ENCODE data around the gene KCNQ4. TPM values are rescaled to one million over a fixed set of nuclear protein-coding genes. Genes with fewer than 3 reads are reported as not detected.

KCNQ4 gene
- total RNA-seq, 1 donor from 2014 or later: 9.0 TPM

GRCh38 chr1:40777224-40777970 is 6.2 kb upstream of the KCNQ4 start:
- DNase-seq: no peak

GRCh38 chr1:40780678-40781607 is 2.6 kb upstream of the KCNQ4 start:
- no peak for DNase-seq

DNA sequence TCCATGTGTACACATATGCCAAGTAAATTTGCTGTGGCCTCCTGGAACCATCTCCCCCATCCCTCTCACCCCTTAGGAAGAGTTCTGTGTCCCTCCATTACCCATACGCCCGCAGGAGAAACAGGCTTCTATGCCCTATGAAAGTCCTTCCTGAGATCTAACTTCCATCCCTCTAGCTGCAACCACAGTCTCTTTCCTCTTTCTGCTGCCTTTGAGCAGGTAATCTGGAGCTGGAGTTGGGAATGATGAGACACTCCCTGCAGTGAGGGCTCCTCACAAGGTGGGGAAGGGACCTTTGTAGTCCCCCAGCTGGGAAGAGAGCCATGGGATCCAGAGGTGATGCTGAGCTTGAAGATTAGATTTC is 2.0 kb upstream of the KCNQ4 start:
- no peak for DNase-seq

GRCh38 chr1:40782371-40782956 is 1.1 kb upstream of the KCNQ4 start:
- DNase-seq: peak; percentile 53

- DNase-seq: peak; percentile 46
Observed at GRCh38 chr1:40784141-40784770, 669 bp downstream of the KCNQ4 start.

DNA sequence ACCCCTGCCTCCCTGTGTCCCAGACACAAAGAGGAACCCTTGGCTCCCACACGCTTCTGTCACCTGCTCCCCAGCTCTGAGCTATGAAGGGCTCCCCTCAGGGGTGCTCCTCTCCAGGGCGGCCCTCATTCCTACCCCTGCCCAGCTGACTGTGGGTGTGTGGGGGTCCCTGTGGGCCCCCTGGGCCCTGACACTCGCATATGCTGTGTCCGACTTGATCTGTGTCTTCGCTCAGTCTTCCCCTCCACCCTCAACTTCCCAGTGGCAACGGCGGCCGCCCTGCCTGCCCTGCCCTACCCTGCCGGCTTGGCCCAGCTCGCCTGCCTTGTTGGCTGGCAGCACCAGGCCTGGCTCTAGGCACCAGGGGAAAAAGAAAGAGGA is 1.2 kb downstream of the KCNQ4 start:
- DNase-seq: no peak

DNA sequence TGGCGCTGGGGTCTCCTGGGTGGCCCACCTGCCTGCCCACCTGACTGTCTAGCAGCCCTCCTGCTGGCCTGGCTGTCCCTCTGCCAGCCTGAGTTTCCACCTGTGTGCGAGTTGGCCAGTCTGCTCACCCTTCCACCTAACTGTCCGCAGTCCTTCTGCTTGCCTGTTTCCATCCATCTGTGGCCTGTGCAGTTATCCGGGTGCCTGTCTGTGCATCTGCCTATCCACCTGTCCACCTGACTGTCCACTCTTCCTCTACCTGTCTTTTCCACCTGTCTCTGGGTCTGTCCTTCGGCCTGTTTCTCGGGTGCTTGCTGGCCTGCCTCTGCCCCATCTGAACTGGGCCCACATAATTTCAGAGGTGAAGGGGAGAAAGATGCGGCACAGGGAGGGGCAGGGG is 1.9 kb downstream of the KCNQ4 start:
- no peak for DNase-seq

- DNase-seq: no peak
Observed at GRCh38 chr1:40786171-40786994, 2.8 kb downstream of the KCNQ4 start.

DNA sequence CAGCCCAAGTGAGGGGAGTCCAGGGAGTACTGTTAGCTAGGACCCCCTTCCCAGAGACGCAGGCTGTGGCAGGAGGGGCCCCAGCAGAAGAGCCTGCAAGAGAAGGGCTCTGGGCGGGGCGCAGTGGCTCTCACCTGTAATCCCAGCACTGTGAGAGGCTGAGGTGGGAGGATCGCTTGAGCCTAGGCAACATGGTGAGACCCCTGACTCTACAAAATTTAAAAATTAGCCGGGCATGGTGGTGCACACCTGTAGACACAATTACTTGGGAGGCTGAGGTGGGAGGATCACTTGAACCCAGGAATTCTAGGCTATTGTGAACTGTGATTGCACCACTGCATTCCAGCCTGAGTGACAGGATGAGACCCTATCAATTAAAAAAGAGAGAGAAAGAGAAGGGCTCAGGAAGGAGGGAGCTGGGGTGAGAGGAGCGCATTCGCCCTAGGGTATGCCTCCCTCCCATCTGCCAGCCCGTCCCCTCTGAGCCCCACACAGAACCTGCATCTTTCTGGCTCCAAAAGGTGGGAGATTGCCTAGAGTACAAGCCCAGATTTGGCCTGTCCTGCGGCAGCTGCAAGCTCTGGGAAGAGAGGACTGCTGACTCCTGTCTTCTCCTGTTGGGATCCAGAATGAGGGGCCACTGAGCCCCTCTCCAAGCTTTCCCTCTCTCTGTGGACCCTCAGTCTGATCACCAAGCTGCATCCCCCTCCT is 3.6 kb downstream of the KCNQ4 start:
- DNase-seq: no peak

DNA sequence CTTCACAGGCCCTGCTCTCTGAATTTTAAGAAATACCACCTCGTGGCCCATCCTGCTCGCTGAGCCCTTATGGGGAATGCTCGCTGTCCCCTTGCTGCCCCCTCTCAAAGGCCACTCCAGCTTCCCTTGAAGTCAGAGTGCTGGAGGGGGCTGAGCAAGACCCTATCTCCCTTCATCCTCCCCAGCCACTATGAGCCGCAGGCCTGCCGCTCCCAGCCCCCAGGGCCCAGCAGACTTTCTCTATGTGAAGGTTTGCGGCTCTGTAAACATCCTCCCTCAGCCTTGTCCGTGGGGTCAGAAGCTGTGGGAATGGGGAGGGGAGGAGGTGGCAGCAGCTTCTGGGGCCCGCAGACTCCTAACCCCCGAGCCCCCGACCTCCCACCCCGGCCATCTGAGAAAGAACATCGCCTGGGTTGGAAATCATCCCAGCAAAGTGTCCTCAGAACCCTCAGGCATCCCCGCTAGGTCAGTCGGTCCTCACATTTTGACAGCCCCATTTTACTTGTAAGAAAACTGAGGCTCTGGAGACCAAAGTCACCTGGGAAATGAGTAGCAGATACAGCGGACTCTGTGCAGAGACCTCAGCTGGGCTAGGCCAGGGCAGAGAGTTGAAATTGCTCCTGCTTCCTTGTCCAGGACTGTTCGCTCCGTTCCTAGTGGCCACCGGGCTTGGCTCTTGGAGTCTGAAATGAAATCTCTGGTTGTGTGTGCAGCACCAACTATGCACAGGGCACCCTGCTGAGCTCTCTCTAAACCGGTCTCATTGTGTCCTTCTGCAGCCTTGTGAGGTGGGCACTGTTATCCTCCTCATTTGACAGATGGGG is 4.4 kb downstream of the KCNQ4 start:
- no peak for DNase-seq

- no peak for DNase-seq
Observed at GRCh38 chr1:40788561-40789341, 5.2 kb downstream of the KCNQ4 start.

DNA sequence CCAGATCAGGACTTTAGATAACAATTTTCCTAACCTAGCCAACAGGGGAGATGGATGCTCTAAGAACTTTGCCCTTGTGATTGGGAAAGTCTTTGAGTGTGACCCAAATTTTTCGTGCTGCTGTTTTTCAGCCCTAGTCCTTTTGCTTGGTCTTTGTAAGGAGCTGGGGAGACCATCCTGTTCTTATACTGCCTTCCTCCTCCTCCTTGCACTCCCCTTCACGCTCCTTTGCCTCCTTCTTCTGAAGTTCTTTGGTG is 5.7 kb downstream of the KCNQ4 start:
- no peak for DNase-seq

GRCh38 chr1:40789661-40790430 is 6.3 kb downstream of the KCNQ4 start:
- no peak for DNase-seq

DNA sequence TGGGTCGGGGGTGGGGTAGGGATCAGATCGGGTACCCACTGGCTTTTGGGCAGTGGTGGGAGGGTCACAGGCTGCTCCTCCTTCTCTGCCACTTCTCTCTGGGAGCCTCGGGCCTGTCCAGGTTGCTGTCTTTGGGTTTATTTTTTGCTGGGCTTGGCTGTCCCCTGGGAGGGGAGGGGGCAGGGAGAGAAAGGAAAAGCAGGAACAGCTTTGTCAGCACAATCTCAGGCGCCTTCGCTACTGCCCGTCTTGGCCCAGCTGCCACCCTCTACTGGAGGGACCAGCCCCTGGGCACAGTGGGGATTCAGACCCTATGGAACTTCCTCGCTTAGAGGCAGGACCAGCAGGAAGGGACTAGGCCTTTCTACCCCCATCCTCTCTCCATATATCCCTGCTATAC is 8.4 kb downstream of the KCNQ4 start:
- DNase-seq: no peak

GRCh38 chr1:40793617-40794016 is 10.0 kb downstream of the KCNQ4 start:
- no peak for DNase-seq

GRCh38 chr1:40794048-40794447 is 10.5 kb downstream of the KCNQ4 start:
- no peak for DNase-seq

DNA sequence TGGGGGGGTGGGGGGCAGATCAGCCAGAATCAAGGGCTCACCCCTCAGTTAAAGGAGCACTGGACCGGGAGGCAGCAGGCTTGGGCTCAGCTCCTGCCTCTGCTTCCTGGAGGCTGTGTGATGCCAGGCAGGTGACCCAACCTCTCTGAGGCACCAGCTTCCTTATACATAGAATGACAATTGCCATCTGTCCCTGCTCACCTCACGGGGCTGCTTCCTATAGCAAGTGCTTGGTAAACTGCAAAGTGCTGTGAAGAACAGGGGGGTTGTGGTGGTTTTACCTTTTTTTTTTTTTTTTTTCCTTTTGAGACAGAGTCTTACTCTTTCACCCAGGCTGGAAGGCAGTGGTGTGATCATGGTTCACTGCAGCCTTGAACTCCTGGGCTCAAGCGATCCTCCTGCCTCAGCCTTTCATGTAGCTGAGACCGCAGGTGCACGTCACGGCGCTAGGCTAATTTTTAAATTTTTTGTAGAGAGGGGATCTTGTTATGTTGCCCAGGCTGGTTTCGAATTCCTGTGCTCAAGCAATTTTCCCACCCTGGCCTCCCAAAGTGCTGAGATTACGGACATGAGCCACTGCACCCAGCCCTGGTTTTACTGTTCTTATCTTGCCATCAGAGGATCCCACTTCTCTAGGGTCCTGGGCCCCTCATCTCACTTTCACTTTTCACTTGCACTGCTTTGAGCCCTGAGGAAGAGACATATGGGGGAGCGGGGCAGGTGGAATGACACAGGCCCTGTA is 11.6 kb downstream of the KCNQ4 start:
- DNase-seq: no peak
